GM12878 (cell line): Measurements from ENCODE around the gene KLB. TPM values are rescaled to one million over a fixed set of nuclear protein-coding genes. Genes with fewer than 3 reads are reported as not detected.

Source experiments
- ATAC-seq: fragments of 200-7000 bp; cut with Tn5 transposase; 3 replicates; pipeline ENCODE4 v1.9.1; 2020; ENCODE audit warnings: mild to moderate bottlenecking, moderate library complexity
- BruUV-seq: library from RNA; stranded (reverse); fragments of 400-500 nt; replicated peaks from 2 replicates; lab custom pipeline; 2021; lab: Mats Ljungman, UMichigan
- CTCF ChIA-PET: fragments of 300-600 bp; sonication (Branson Sonifier 250); formaldehyde crosslinking; extraction: SDS; loops from one replicate; lab custom pipeline; 2021; ENCODE audit warnings: inconsistent platforms; lab: Yijun Ruan, JAX
- POLR2A ChIA-PET: fragments of 350-600 bp; formaldehyde crosslinking; extraction: SDS; loops from one replicate; lab custom pipeline; 2021; ENCODE audit warnings: inconsistent platforms; lab: Charles Lee
- RAD21 ChIA-PET: fragments of 300-600 bp; sonication (Branson Sonifier 250); formaldehyde crosslinking; loops from one replicate; lab custom pipeline; 2023; ENCODE audit warnings: antibody characterized with exemption; ENCODE audit not compliant: unreplicated experiment; lab: Charles Lee
- SMC1A ChIA-PET: fragments of 300-600 bp; sonication (Branson Sonifier 250); formaldehyde crosslinking; loops from one replicate; lab custom pipeline; 2023; ENCODE audit not compliant: unreplicated experiment, uncharacterized antibody; lab: Charles Lee
- DNase-seq: peaks from one replicate; pipeline ENCODE4 v3.0.0-alpha.2; 2011; ENCODE audit warnings: low read depth, low spot score
- FAIRE-seq: peaks from 3 replicates; lab custom pipeline; 2011; peaks lifted over from hg19 to GRCh38; lab: Jason Lieb, UNC
- H2AFZ ChIP-seq: 2 replicates; pipeline ENCODE4 v1.6.0; 2011; ENCODE audit warnings: low read depth, low read length, control low read depth; ENCODE audit not compliant: control insufficient read depth
- H3K27ac ChIP-seq: 2 replicates; pipeline ENCODE4 v1.5.1; 2011; ENCODE audit warnings: control low read depth; ENCODE audit not compliant: control insufficient read depth, insufficient read depth
- H3K27me3 ChIP-seq, 2 experiments: replicated peaks in 1 of 2; 2 replicates each; pipeline versions ENCODE4 v1.6.0 to v1.6.1; 2011; ENCODE audit warnings: low read length in 1 of 2; ENCODE audit not compliant: control insufficient read depth in 2 of 2, insufficient read depth in 2 of 2
- H3K36me3 ChIP-seq, 2 experiments: 2 replicates each; pipeline ENCODE4 v1.5.1; 2011; ENCODE audit warnings: low read length in 1 of 2; ENCODE audit not compliant: control insufficient read depth in 2 of 2, insufficient read depth in 2 of 2
- H3K4me1 ChIP-seq: 2 replicates; pipeline ENCODE4 v1.6.1; 2011; ENCODE audit warnings: mild to moderate bottlenecking, low read length, moderate library complexity, mixed read lengths; ENCODE audit not compliant: control insufficient read depth, insufficient read depth
- H3K4me2 ChIP-seq: 2 replicates; pipeline ENCODE4 v1.6.0; 2011; ENCODE audit warnings: control low read depth; ENCODE audit not compliant: control insufficient read depth, insufficient read depth
- H3K4me3 ChIP-seq: fragments of 200-600 bp; sonication (generic); 2 replicates; pipeline ENCODE4 v1.5.1; 2016
- H3K79me2 ChIP-seq: 2 replicates; pipeline ENCODE4 v1.6.0; 2011; ENCODE audit warnings: low read length; ENCODE audit not compliant: control insufficient read depth, insufficient read depth
- H3K9ac ChIP-seq: 2 replicates; pipeline ENCODE4 v1.8.0; 2011; ENCODE audit warnings: low read length, control low read depth, mixed read lengths; ENCODE audit not compliant: control insufficient read depth, insufficient read depth
- H3K9me3 ChIP-seq: replicated peaks from 3 replicates; pipeline ENCODE4 v1.5.1; 2011; ENCODE audit warnings: mild to moderate bottlenecking, low read length; ENCODE audit not compliant: control insufficient read depth, insufficient read depth
- H4K20me1 ChIP-seq: 2 replicates; pipeline ENCODE4 v1.6.0; 2011; ENCODE audit not compliant: control insufficient read depth, insufficient read depth
- CBX5 ChIP-seq: sonication (generic); IDR thresholded peaks from 2 replicates; pipeline ENCODE4 v1.6.1; 2016; ENCODE audit warnings: low read depth, moderate library complexity, mild to moderate bottlenecking, inconsistent platforms
- EZH2 ChIP-seq: IDR thresholded peaks from 2 replicates; pipeline ENCODE4 v1.6.1; 2012; ENCODE audit warnings: low read depth, mild to moderate bottlenecking, control low read depth, inconsistent platforms, low read length, borderline replicate concordance; ENCODE audit not compliant: control insufficient read depth
- FOXM1 ChIP-seq: IDR thresholded peaks from 2 replicates; pipeline ENCODE4 v1.6.1; 2012; ENCODE audit warnings: low read depth, mild to moderate bottlenecking, inconsistent platforms, low read length, moderate library complexity
- GATAD2B ChIP-seq: fragments of 450-650 bp; conservative IDR thresholded peaks from 2 replicates; pipeline ENCODE4 v1.6.1; 2017; ENCODE audit warnings: low read depth, mild to moderate bottlenecking, moderate library complexity
- JUNB ChIP-seq: IDR thresholded peaks from 2 replicates; pipeline ENCODE4 v1.6.1; 2016; ENCODE audit warnings: antibody characterized with exemption, mild to moderate bottlenecking
- MTA3 ChIP-seq: IDR thresholded peaks from 2 replicates; pipeline ENCODE4 v1.6.1; 2012; ENCODE audit warnings: low read length, inconsistent platforms, borderline replicate concordance
- NFIC ChIP-seq: IDR thresholded peaks from 2 replicates; pipeline ENCODE4 v1.6.1; 2012; ENCODE audit warnings: low read depth, mild to moderate bottlenecking, inconsistent platforms, low read length, moderate library complexity
- POLR2AphosphoS2 ChIP-seq: IDR thresholded peaks from 2 replicates; pipeline ENCODE4 v1.6.1; 2011; ENCODE audit warnings: low read depth, mild to moderate bottlenecking, low read length, improper control_type of control experiment, moderate library complexity
- POLR2AphosphoS5 ChIP-seq: IDR thresholded peaks from 2 replicates; pipeline ENCODE4 v1.6.1; 2011; ENCODE audit warnings: mild to moderate bottlenecking, low read length, inconsistent platforms
- RB1 ChIP-seq: fragments of 450-650 bp; formaldehyde crosslinking; IDR thresholded peaks from 2 replicates; pipeline ENCODE4 v1.6.1; 2017; ENCODE audit warnings: mild to moderate bottlenecking, borderline replicate concordance
- TCF12 ChIP-seq: IDR thresholded peaks from 2 replicates; pipeline ENCODE4 v1.6.1; 2011; ENCODE audit warnings: low read depth, mild to moderate bottlenecking, low read length
- ZBED1 ChIP-seq: IDR thresholded peaks from 2 replicates; pipeline ENCODE4 v1.6.1; 2016; ENCODE audit warnings: borderline replicate concordance
- ZNF207 ChIP-seq: fragments of 450-650 bp; IDR thresholded peaks from 2 replicates; pipeline ENCODE4 v1.6.1; 2014; ENCODE audit warnings: antibody characterized with exemption, mild to moderate bottlenecking, borderline replicate concordance
- ZNF274 ChIP-seq: IDR thresholded peaks from one replicate; pipeline ENCODE4 v1.8.0; 2011; ENCODE audit not compliant: insufficient read length, insufficient read depth
- WGBS: methylation state at CpG from one replicate; pipeline ENCODE4 v1.1.6; 2016; ENCODE audit warnings: low lambda C conversion rate; ENCODE audit not compliant: insufficient replicate concordance, insufficient coverage; ENCODE audit errors: missing lambda C conversion rate; 5-methylcytosine and 5-hydroxymethylcytosine counted together
- in situ Hi-C: fragments of 300-500 bp; cut with MboI; formaldehyde crosslinking; loops from 9 replicates; pipeline ENCODE4 v1.14.3; 2018; ENCODE audit warnings: mixed read lengths
- intact Hi-C: fragments of 100-400 bp; cut with micrococcal nuclease; formaldehyde crosslinking; loops from one replicate; pipeline ENCODE4 v1.14.2; 2022; ENCODE audit not compliant: unreplicated experiment
- polyA plus RNA-seq, 11 experiments: library from polyadenylated mRNA; depleted of rRNA in 4 of 11; unstranded in 6 of 11; stranded (reverse) in 5 of 11; fragments of >200 nt; fragmentation: Nextera tagmentation in 4 of 11; fragmentation: Illumina TruSeq in 1 of 11; extraction: Ambion mirVana in 4 of 11; extraction: Trizol in 1 of 11; gene quantifications; 1 replicate in 1 of 11; 2 replicates in 10 of 11; pipeline versions ENCODE4 v1.2.1 to v1.2.3, GENCODE V29; 2011 to 2016; ENCODE audit warnings: inconsistent platforms in 2 of 11, missing spikeins in 2 of 11, low read depth in 1 of 11
- total RNA-seq, 4 experiments: library from RNA; depleted of rRNA in 3 of 4; stranded (reverse); fragments of >200 nt in 3 of 4; fragmentation: Illumina TruSeq in 1 of 4; extraction: Trizol in 1 of 4; gene quantifications; 2 replicates each; pipeline versions ENCODE4 v1.2.1 to v1.2.3, GENCODE V29; 2013 to 2021
- TF ChIP-seq, protein P1 (sequence below): fragments of 450-650 bp; IDR thresholded peaks from 2 replicates; pipeline ENCODE4 v1.6.1; 2017; ENCODE audit warnings: mild to moderate bottlenecking, low read depth, inconsistent platforms; ENCODE audit not compliant: poor library complexity, severe bottlenecking

KLB gene
- total and polyA plus RNA-seq, 10 of the 15 experiments (the other 5 are each of a cell fraction or from before 2014, with no cell fraction given) = under 0.01 to 0.13 (median 0.04) TPM; not detected in 1

DNA sequence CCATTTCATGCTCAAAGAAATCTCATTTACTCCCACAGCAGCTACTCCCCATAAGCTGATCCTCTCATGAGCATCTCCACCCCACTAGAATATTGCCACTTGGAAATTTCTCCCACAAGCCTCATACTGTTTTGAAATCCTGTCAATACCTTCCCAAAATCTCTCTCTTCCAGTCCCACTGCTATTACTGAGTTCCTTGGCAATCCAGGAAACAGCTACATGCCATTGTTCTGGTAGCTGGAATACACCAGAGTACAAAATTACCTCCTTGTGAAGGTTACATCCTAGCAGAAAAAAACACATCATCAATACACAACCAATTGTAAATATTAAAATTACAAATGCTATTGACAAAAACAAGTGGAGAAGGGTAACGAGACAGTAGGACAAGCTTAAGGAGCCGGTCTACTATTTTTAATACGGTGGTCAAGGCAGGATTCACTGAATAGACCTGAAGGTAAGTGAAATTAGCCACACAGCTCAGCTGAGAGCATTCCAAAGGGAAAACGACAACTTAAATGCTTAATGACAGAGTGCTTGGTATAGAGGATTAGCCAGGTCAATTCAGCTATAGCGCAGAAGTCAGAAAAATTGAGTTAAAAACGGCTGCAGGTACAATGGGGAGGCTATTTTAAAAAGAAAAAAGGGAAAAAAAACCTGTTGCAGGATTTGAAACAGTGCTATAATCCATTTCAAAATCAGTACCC, 45.6 kb downstream of the KLB start:
- Histone ChIP-seq H3K9me3 (no peaks in the 10 kb centered on the region), H3K4me3 (no peak overlapping the region), H4K20me1 (peaks cover 7% of the 10 kb centered on the region), H3K79me2 (peaks cover 25% of the 10 kb centered on the region), H3K27ac (no peak overlapping the region), H2AFZ (no peak overlapping the region), H3K36me3 (peaks cover 6 to 49% of the 10 kb centered on the region in 2 experiments), H3K9ac (no peak overlapping the region), H3K4me1 (peaks cover 3% of the 10 kb centered on the region; the same call in 1 of the 2 replicates), H3K4me2 (no peak overlapping the region), H3K27me3 (no peaks in the 10 kb centered on the region)
- in situ Hi-C loops = no loop called here
- CTCF ChIA-PET = interaction anchor here (0.6 kb wide), 1 partner anchor 583 kb away, joined by 3 read pairs; no protein-coding TSS in a partner anchor
- POLR2A ChIA-PET = interaction anchor here (0.6 kb wide), 1 partner anchor 120 kb away, joined by 3 read pairs; no protein-coding TSS in a partner anchor
- FAIRE-seq (no peak), ATAC-seq (no peak), DNase-seq (no peak)
- TF ChIP-seq GATAD2B (no peak), EZH2 (no peak), RB1 (no peak), ZNF274 (no peak), POLR2AphosphoS5 (0 out of 2 replicates have a peak, but pooled peaks have one; percentile 43), ZBED1 (0 out of 2 replicates have a peak, but pooled peaks have one; percentile 60), CBX5 (no peak), ZNF207 (no peak), NFIC (peak; percentile 43; the same call in 1 of the 2 replicates), FOXM1 (peak; percentile 15; the same call in 1 of the 2 replicates), TCF12 (no peak), JUNB (no peak), MTA3 (peak; percentile 3; the same call in 1 of the 2 replicates), POLR2AphosphoS2 (no peak)
- TF ChIP-seq, protein P1, sequence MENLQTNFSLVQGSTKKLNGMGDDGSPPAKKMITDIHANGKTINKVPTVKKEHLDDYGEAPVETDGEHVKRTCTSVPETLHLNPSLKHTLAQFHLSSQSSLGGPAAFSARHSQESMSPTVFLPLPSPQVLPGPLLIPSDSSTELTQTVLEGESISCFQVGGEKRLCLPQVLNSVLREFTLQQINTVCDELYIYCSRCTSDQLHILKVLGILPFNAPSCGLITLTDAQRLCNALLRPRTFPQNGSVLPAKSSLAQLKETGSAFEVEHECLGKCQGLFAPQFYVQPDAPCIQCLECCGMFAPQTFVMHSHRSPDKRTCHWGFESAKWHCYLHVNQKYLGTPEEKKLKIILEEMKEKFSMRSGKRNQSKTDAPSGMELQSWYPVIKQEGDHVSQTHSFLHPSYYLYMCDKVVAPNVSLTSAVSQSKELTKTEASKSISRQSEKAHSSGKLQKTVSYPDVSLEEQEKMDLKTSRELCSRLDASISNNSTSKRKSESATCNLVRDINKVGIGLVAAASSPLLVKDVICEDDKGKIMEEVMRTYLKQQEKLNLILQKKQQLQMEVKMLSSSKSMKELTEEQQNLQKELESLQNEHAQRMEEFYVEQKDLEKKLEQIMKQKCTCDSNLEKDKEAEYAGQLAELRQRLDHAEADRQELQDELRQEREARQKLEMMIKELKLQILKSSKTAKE = no peak
- RAD21 ChIA-PET = no interaction called here
- intact Hi-C loops = no loop called here
- WGBS = 86% methylated on average over 6 of the region's 6 CpGs
- no TSS peak for BruUV-seq
- SMC1A ChIA-PET = interaction anchor here (0.6 to 1.4 kb wide), 4 partner anchors 22 to 440 kb away, joined by 3 to 4 read pairs (median 4); no protein-coding TSS in a partner anchor
